Measurements from ENCODE around the gene KCNS1. TPM values are rescaled to one million over a fixed set of nuclear protein-coding genes. Genes with fewer than 3 reads are reported as not detected.

The KCNS1 gene
- total RNA-seq, 1 donor from 2014 or later: 2.2 TPM

GRCh38 chr20:45080867-45081624, 19.9 kb downstream of the KCNS1 start:
- Mint-ChIP-seq H3K36me3 (peaks cover 21% of the 10 kb centered on the region), H3K4me3 (no peak overlapping the region), H3K27me3 (no peaks in the 10 kb centered on the region), H3K27ac (no peak overlapping the region), H3K4me1 (ENCODE audit: unreplicated experiment) (no peaks in the 10 kb centered on the region), H3K9me3 (peaks cover 9% of the 10 kb centered on the region)
- TF ChIP-seq CTCF (conservative IDR thresholded peaks at IDR 0.05): peak; percentile 62
- DNase-seq (ENCODE audit: extremely low spot score, unreplicated experiment): no peak

GRCh38 chr20:45077559-45077958, 23.4 kb downstream of the KCNS1 start:
- H3K27me3 Mint-ChIP-seq: no peaks in the 10 kb centered on the region
- peaks cover under 1% of the 10 kb centered on the region for H3K9me3 Mint-ChIP-seq
- TF ChIP-seq CTCF (conservative IDR thresholded peaks at IDR 0.05): no peak
- no peak for DNase-seq (ENCODE audit: extremely low spot score, unreplicated experiment)
- no peak overlapping the region for H3K27ac Mint-ChIP-seq
- peaks cover 20% of the 10 kb centered on the region for H3K36me3 Mint-ChIP-seq
- H3K4me1 Mint-ChIP-seq (ENCODE audit: unreplicated experiment): no peaks in the 10 kb centered on the region
- no peak overlapping the region for H3K4me3 Mint-ChIP-seq

- no peaks in the 10 kb centered on the region for H3K27me3 Mint-ChIP-seq
- H3K4me3 Mint-ChIP-seq: no peak overlapping the region
- DNase-seq (ENCODE audit: extremely low spot score, unreplicated experiment): no peak
- no peak for TF ChIP-seq CTCF (conservative IDR thresholded peaks at IDR 0.05)
- H3K27ac Mint-ChIP-seq: no peak overlapping the region
- H3K4me1 Mint-ChIP-seq (ENCODE audit: unreplicated experiment): peaks cover 4% of the 10 kb centered on the region
- peaks cover 5% of the 10 kb centered on the region for H3K9me3 Mint-ChIP-seq
- H3K36me3 Mint-ChIP-seq: peaks cover 15% of the 10 kb centered on the region
These were observed 27.7 kb downstream of the KCNS1 start for GRCh38 chr20:45073221-45073620.

- DNase-seq (ENCODE audit: extremely low spot score, unreplicated experiment): no peak
- Mint-ChIP-seq H3K4me3 (no peak overlapping the region), H3K27me3 (no peaks in the 10 kb centered on the region), H3K9me3 (peaks cover 5% of the 10 kb centered on the region), H3K4me1 (ENCODE audit: unreplicated experiment) (peaks cover 4% of the 10 kb centered on the region), H3K27ac (no peak overlapping the region), H3K36me3 (peaks cover 15% of the 10 kb centered on the region)
- no peak for TF ChIP-seq CTCF (conservative IDR thresholded peaks at IDR 0.05)
These were observed 28.9 kb downstream of the KCNS1 start for GRCh38 chr20:45072066-45072465.

- no peak for DNase-seq (ENCODE audit: extremely low spot score, unreplicated experiment)
- Mint-ChIP-seq H3K4me1 (ENCODE audit: unreplicated experiment) (peaks cover 8% of the 10 kb centered on the region), H3K9me3 (peaks cover 5% of the 10 kb centered on the region)
These were observed 29.8 kb downstream of the KCNS1 start for GRCh38 chr20:45070932-45071632.

More at GRCh38 chr20:45070932-45071632, 29.8 kb downstream of the KCNS1 start:
- no peak overlapping the region for H3K4me3 Mint-ChIP-seq
- no peak for TF ChIP-seq CTCF (conservative IDR thresholded peaks at IDR 0.05)
- no peak overlapping the region for H3K27ac Mint-ChIP-seq
- no peaks in the 10 kb centered on the region for H3K27me3 Mint-ChIP-seq
- H3K36me3 Mint-ChIP-seq: peaks cover 14% of the 10 kb centered on the region

All from type B pancreatic cell (in vitro differentiated cells).